ENCODE data around the gene PAPPA. TPM values are rescaled to one million over a fixed set of nuclear protein-coding genes. Genes with fewer than 3 reads are reported as not detected.

Gene PAPPA
- polyA plus RNA-seq, 1 of the 3 experiments (the other 2 are of a cell fraction) = 44.5 TPM

DNA sequence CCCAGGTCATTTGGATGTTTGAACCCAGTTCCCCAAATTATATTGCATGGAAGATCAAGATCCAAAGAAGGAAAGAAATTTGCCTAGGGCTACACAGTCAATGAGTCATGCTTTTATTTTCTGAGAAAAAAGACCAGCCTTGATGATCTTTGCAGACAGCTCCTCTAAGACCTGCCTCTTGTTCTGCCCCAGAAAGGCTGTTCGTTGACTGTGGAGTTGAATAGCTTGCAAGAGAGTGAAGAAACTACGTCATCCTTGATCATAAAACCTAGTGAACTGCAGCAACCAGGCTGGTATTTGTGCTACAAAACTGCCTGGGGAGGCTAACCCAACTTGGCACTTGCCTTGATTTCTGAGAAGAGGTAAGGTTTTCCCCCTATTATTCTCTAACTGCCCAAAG lies 263.9 kb downstream of the PAPPA start:
- Histone ChIP-seq H3K9ac (no peak overlapping the region), H3K9me2 (no peaks in the 10 kb centered on the region), H4K20me1 (ENCODE audit: insufficient read depth) (no peaks in the 10 kb centered on the region), H3K27me3 (ENCODE audit: insufficient read depth) (no peaks in the 10 kb centered on the region), H2AFZ (ENCODE audit: low read depth) (no peak overlapping the region), H3K4me2 (no peak overlapping the region), H3K27ac (ENCODE audit: low read depth in 2 of 2, low read length in 1 of 2) (no peak overlapping the region), H3K36me3 (replicated peaks in 1 of 2; ENCODE audit: control insufficient read depth in 1 of 2, insufficient read depth in 2 of 2, low read length in 1 of 2) (peaks cover 0 to 23% of the 10 kb centered on the region in 2 experiments), H3K4me3 (ENCODE audit: low read depth in 2 of 2, low read length in 1 of 2) (no peak overlapping the region), H3F3A (replicated peaks; ENCODE audit: insufficient read depth) (no peaks in the 10 kb centered on the region), H3K79me2 (ENCODE audit: insufficient read depth) (no peaks in the 10 kb centered on the region), H3K9me3 (no peaks in the 10 kb centered on the region), H3K4me1 (ENCODE audit: control insufficient read depth in 1 of 2, insufficient read depth in 2 of 2, low read depth in 1 of 2, low read length in 1 of 2) (no peaks in the 10 kb centered on the region)
- WGBS (ENCODE audit: low lambda C conversion rate) = 76% methylated on average over 2 of the region's 2 CpGs
- TF ChIP-seq, protein P1, sequence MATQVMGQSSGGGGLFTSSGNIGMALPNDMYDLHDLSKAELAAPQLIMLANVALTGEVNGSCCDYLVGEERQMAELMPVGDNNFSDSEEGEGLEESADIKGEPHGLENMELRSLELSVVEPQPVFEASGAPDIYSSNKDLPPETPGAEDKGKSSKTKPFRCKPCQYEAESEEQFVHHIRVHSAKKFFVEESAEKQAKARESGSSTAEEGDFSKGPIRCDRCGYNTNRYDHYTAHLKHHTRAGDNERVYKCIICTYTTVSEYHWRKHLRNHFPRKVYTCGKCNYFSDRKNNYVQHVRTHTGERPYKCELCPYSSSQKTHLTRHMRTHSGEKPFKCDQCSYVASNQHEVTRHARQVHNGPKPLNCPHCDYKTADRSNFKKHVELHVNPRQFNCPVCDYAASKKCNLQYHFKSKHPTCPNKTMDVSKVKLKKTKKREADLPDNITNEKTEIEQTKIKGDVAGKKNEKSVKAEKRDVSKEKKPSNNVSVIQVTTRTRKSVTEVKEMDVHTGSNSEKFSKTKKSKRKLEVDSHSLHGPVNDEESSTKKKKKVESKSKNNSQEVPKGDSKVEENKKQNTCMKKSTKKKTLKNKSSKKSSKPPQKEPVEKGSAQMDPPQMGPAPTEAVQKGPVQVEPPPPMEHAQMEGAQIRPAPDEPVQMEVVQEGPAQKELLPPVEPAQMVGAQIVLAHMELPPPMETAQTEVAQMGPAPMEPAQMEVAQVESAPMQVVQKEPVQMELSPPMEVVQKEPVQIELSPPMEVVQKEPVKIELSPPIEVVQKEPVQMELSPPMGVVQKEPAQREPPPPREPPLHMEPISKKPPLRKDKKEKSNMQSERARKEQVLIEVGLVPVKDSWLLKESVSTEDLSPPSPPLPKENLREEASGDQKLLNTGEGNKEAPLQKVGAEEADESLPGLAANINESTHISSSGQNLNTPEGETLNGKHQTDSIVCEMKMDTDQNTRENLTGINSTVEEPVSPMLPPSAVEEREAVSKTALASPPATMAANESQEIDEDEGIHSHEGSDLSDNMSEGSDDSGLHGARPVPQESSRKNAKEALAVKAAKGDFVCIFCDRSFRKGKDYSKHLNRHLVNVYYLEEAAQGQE (IDR thresholded peaks at IDR 0.05; ENCODE audit: low read depth, low read length) = no peak
- TF ChIP-seq MAX (IDR thresholded peaks at IDR 0.05; ENCODE audit: low read depth) = no peak
- TF ChIP-seq NFIC (IDR thresholded peaks at IDR 0.05; ENCODE audit: borderline replicate concordance) = no peak
- no peak for TF ChIP-seq GATA2 (CRISPR knock-in tag; IDR thresholded peaks at IDR 0.05)
- no peak for TF ChIP-seq MXI1 (IDR thresholded peaks at IDR 0.05; ENCODE audit: low read depth, low read length)
- TF ChIP-seq EP300 (IDR thresholded peaks at IDR 0.05; ENCODE audit: borderline replicate concordance in 1 of 2, low read depth in 1 of 2, low read length in 1 of 2) = no peak
- TF ChIP-seq PBX3 (IDR thresholded peaks at IDR 0.05) = no peak
- TF ChIP-seq TCF12 (IDR thresholded peaks at IDR 0.05) = no peak
- TF ChIP-seq SIN3A (IDR thresholded peaks at IDR 0.05; ENCODE audit: borderline replicate concordance, low read depth, low read length) = no peak
- no peak for TF ChIP-seq MEF2A (IDR thresholded peaks at IDR 0.05; ENCODE audit: borderline replicate concordance, low read depth)
- no peak for TF ChIP-seq YY1 (IDR thresholded peaks at IDR 0.05; ENCODE audit: low read depth)
- TF ChIP-seq, protein P2, sequence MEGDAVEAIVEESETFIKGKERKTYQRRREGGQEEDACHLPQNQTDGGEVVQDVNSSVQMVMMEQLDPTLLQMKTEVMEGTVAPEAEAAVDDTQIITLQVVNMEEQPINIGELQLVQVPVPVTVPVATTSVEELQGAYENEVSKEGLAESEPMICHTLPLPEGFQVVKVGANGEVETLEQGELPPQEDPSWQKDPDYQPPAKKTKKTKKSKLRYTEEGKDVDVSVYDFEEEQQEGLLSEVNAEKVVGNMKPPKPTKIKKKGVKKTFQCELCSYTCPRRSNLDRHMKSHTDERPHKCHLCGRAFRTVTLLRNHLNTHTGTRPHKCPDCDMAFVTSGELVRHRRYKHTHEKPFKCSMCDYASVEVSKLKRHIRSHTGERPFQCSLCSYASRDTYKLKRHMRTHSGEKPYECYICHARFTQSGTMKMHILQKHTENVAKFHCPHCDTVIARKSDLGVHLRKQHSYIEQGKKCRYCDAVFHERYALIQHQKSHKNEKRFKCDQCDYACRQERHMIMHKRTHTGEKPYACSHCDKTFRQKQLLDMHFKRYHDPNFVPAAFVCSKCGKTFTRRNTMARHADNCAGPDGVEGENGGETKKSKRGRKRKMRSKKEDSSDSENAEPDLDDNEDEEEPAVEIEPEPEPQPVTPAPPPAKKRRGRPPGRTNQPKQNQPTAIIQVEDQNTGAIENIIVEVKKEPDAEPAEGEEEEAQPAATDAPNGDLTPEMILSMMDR (IDR thresholded peaks at IDR 0.05) = no peak
- no peak for TF ChIP-seq EZH2phosphoT487 (IDR thresholded peaks at IDR 0.05; ENCODE audit: borderline replicate concordance, low read depth)
- TF ChIP-seq, protein P3, sequence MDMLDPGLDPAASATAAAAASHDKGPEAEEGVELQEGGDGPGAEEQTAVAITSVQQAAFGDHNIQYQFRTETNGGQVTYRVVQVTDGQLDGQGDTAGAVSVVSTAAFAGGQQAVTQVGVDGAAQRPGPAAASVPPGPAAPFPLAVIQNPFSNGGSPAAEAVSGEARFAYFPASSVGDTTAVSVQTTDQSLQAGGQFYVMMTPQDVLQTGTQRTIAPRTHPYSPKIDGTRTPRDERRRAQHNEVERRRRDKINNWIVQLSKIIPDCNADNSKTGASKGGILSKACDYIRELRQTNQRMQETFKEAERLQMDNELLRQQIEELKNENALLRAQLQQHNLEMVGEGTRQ (IDR thresholded peaks at IDR 0.05; ENCODE audit: borderline replicate concordance, low read depth, low read length) = no peak
- no peak for TF ChIP-seq TEAD4 (IDR thresholded peaks at IDR 0.05; ENCODE audit: borderline replicate concordance, insufficient read depth)
- TF ChIP-seq NRF1 (IDR thresholded peaks at IDR 0.05; ENCODE audit: low read depth, low read length) = no peak
- TF ChIP-seq RFX5 (IDR thresholded peaks at IDR 0.05; ENCODE audit: low read length) = no peak
- no peak for TF ChIP-seq SMC3 (IDR thresholded peaks at IDR 0.05; ENCODE audit: low read depth, low read length)
- DNase-seq = no peak
- ChIA-PET CTCF (interaction anchor here (0.7 to 1.3 kb wide), 3 partner anchors 70 to 517 kb away, joined by 3 to 4 read pairs (median 3); no protein-coding TSS in a partner anchor), POLR2A (no interaction called here)
